KBM-7 (cell line): Measurements from ENCODE around the gene ZCCHC24.

ENCODE experiments used
- DNase-seq: peaks from one replicate; pipeline ENCODE4 v3.0.0-alpha.2; 2015
- in situ Hi-C: fragments of 300-500 bp; cut with MboI; formaldehyde crosslinking; loops from 2 replicates; pipeline ENCODE4 v1.14.3; 2020; ENCODE audit warnings: low sequenced_read_pairs, low pct_unique_long_range_greater_than_20kb, mixed read lengths

Gene ZCCHC24

GRCh38 chr10:79445161-79445976 is at the start of gene ZCCHC24:
Gene ZCCHC24, minus strand, starts transcription at chr10:79445624. Its CDS starts 184 bp downstream, at chr10:79445440.
- in situ Hi-C loops = no loop called here
- peak; percentile 98 for DNase-seq

- no peak for DNase-seq
- in situ Hi-C loops = loop anchor here (25.0 kb wide), 1 partner anchor 107 kb away; no protein-coding TSS in a partner anchor
These were observed 48.4 kb upstream of the ZCCHC24 start for GRCh38 chr10:79493806-79494205.

- in situ Hi-C loops = loop anchor here (25.0 kb wide), 1 partner anchor 106 kb away; no protein-coding TSS in a partner anchor
These were observed 47.4 kb upstream of the ZCCHC24 start for GRCh38 chr10:79492839-79493238.

GRCh38 chr10:79492256-79492655 is 46.8 kb upstream of the ZCCHC24 start:
- DNase-seq = no peak
- in situ Hi-C loops = loop anchor here (25.0 kb wide), 1 partner anchor 105 kb away; no protein-coding TSS in a partner anchor

More at GRCh38 chr10:79492839-79493238, 47.4 kb upstream of the ZCCHC24 start:
- DNase-seq = no peak

GRCh38 chr10:79491143-79491835 is 45.9 kb upstream of the ZCCHC24 start:
- DNase-seq = peak; percentile 46
- in situ Hi-C loops = loop anchor here (25.0 kb wide), 1 partner anchor 104 kb away; no protein-coding TSS in a partner anchor

- no peak for DNase-seq
- in situ Hi-C loops = loop anchor here (25.0 kb wide), 1 partner anchor 103 kb away; no protein-coding TSS in a partner anchor
These were observed 45.1 kb upstream of the ZCCHC24 start for GRCh38 chr10:79490400-79491142.

- in situ Hi-C loops = loop anchor here (25.0 kb wide), 1 partner anchor 102 kb away; no protein-coding TSS in a partner anchor
- DNase-seq = no peak
These were observed 43.4 kb upstream of the ZCCHC24 start for GRCh38 chr10:79488870-79489269.

GRCh38 chr10:79488336-79488735 is 42.9 kb upstream of the ZCCHC24 start:
- no peak for DNase-seq
- in situ Hi-C loops = loop anchor here (25.0 kb wide), 1 partner anchor 101 kb away; no protein-coding TSS in a partner anchor

- peak; percentile 66 for DNase-seq
- in situ Hi-C loops = loop anchor here (25.0 kb wide), 1 partner anchor 100 kb away; no protein-coding TSS in a partner anchor
These were observed 42.1 kb upstream of the ZCCHC24 start for GRCh38 chr10:79487296-79488194.

GRCh38 chr10:79484476-79484875 is 39.1 kb upstream of the ZCCHC24 start:
- in situ Hi-C loops = loop anchor here (25.0 kb wide), 1 partner anchor 97 kb away; no protein-coding TSS in a partner anchor
- no peak for DNase-seq

- no peak for DNase-seq
- in situ Hi-C loops = loop anchor here (25.0 kb wide), 1 partner anchor 97 kb away; no protein-coding TSS in a partner anchor
These were observed 38.5 kb upstream of the ZCCHC24 start for GRCh38 chr10:79483948-79484347.

GRCh38 chr10:79483299-79483698 is 37.9 kb upstream of the ZCCHC24 start:
- no peak for DNase-seq
- in situ Hi-C loops = loop anchor here (25.0 kb wide), 1 partner anchor 96 kb away; no protein-coding TSS in a partner anchor

- in situ Hi-C loops = loop anchor here (25.0 kb wide), 1 partner anchor 95 kb away; no protein-coding TSS in a partner anchor
- no peak for DNase-seq
These were observed 37.3 kb upstream of the ZCCHC24 start for GRCh38 chr10:79482741-79483140.

- no peak for DNase-seq
- in situ Hi-C loops = loop anchor here (25.0 kb wide), 1 partner anchor 95 kb away; no protein-coding TSS in a partner anchor
These were observed 36.9 kb upstream of the ZCCHC24 start for GRCh38 chr10:79482304-79482703.

- no peak for DNase-seq
- in situ Hi-C loops = loop anchor here (25.0 kb wide), 1 partner anchor 92 kb away; no protein-coding TSS in a partner anchor
These were observed 34.0 kb upstream of the ZCCHC24 start for GRCh38 chr10:79479283-79479909.

GRCh38 chr10:79477456-79477855 is 32.0 kb upstream of the ZCCHC24 start:
- in situ Hi-C loops = loop anchor here (25.0 kb wide), 1 partner anchor 90 kb away; no protein-coding TSS in a partner anchor
- DNase-seq = no peak

GRCh38 chr10:79476645-79477044 is 31.2 kb upstream of the ZCCHC24 start:
- in situ Hi-C loops = loop anchor here (25.0 kb wide), 1 partner anchor 89 kb away; no protein-coding TSS in a partner anchor
- DNase-seq = no peak
